NB4 (cell line): ENCODE data around the gene OR4M2.
"Not testable (repeated sequence)": the region's sequence is repeated elsewhere in the genome, so short reads cannot be mapped to it uniquely, and the experiment has no call there.

Experiments used
- DNase-seq: peaks from one replicate; pipeline ENCODE4 v3.0.0; 2010; ENCODE audit warnings: low read depth
- H3K4me3 ChIP-seq: one replicate; pipeline ENCODE4 v1.5.1; 2011; ENCODE audit warnings: mild to moderate bottlenecking, low read depth, low read length, moderate library complexity

Gene OR4M2, protein sequence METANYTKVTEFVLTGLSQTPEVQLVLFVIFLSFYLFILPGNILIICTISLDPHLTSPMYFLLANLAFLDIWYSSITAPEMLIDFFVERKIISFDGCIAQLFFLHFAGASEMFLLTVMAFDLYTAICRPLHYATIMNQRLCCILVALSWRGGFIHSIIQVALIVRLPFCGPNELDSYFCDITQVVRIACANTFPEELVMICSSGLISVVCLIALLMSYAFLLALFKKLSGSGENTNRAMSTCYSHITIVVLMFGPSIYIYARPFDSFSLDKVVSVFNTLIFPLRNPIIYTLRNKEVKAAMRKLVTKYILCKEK

DNA sequence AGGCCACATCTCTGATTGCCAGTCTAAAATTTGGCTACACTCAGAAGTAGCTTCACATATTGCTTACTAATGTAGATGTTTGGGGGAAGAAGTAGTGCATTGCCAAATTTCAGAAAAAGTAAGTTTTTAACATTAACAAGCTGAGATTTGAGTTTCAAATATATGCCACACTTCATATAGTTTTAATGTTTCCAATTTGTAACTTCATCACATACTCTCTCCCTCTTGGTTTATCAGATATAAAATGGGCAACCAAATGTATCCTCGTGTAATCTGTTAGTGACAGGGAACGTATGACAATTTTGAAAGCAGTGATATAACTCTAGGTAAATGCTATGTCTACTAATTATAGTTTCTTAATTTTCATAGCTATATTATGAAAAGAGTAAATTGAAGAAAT is at the start of gene OR4M2:
Gene OR4M2 (plus strand): TSS at position 301 of the 400 bp plus-strand sequence. CDS start 98 bp downstream, at position 399.
- not testable (repeated sequence) for H3K4me3 ChIP-seq, DNase-seq

DNA sequence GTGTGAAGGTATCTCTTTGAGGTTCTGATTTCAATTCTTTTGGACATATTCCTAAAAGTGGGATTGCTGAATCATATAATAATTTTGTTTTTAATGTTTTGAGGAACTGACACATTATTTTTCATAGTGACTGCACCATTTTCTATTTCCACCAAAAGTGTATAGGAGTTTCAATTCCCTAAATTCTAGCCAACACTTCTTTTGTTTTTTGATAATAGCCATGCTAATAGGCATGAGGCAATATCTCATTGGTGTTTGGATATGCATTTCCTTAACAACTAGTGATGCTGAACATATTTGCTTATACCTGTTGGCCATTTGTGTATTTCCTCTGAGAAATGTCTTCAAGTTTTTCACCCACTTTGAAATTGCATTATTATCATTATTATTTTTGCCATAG is 11.1 kb upstream of the OR4M2 start:
- H3K4me3 ChIP-seq, DNase-seq: not testable (repeated sequence)

DNA sequence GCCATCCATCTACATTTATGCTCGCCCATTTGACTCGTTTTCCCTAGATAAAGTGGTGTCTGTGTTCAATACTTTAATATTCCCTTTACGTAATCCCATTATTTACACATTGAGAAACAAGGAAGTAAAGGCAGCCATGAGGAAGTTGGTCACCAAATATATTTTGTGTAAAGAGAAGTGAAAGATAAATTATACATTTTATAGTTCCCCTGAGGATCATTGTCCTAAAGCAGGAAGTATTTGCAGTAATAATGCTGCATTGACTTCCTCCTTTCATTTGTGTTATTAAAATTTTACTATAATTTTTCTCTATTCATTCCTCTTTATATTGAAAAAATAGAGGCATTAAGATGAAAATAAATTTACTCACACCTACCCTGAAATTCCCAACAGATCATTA is 1.1 kb downstream of the OR4M2 start:
- H3K4me3 ChIP-seq, DNase-seq: not testable (repeated sequence)

DNA sequence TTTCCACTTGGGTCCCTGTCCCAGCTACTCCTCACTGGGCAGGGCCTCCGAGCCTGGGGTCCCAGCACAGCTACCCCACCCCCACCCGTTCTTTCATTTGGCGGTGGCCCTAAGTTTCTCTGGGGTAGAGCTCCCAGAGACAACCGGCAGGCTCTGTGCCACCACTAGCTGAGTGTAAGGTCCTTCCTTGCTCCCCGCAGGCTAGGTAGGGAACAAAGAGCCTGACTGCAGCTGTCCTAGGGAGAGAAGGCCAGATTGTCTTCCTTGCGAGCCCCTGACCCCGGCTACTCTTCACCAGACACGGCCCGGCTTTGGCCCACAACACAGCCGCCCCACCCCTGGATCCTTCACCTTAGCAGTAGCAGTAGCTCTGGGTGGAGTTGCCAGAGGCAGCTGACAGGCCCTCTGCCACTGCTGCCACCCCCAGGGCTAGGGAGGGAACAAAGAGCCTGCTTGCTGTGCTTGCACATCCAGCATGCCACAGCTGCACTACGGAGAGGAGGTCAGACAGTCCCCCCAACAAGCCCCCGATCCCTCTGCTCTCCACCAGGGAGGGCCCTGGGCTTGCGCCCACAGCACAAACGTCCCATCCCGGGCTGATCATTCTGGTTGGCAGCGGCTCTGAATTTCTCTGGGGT is 18.4 kb downstream of the OR4M2 start:
- not testable (repeated sequence) for DNase-seq, H3K4me3 ChIP-seq

DNA sequence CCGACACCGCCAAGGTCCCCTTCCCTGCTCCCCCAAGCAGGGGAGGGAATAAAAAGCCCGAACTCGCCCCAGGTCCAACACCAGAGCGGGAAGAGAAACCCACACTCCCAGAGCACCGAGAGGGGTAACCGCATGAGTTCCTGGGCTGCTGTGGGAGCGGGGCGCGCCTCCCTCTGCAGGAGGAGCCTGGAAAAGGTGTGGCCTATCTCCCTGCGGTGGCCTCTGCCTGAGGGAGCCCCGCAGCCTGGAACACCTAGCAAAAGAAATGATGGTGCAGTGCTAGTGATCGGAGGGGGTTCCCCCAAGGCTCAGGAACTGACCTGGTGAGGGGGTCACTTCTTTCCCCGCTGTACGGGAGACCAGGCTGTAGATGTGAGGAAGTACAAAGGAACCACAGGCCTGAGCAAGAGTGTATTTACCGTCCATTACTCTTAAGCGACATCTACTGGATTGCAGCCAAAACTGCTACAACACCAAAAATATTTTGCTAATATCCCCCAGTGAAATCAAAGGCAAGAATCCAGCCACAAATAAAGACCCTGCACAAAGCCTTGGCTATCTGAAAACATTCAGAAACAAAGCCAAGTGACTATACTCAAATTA is 19.1 kb downstream of the OR4M2 start:
- not testable (repeated sequence) for H3K4me3 ChIP-seq, DNase-seq

DNA sequence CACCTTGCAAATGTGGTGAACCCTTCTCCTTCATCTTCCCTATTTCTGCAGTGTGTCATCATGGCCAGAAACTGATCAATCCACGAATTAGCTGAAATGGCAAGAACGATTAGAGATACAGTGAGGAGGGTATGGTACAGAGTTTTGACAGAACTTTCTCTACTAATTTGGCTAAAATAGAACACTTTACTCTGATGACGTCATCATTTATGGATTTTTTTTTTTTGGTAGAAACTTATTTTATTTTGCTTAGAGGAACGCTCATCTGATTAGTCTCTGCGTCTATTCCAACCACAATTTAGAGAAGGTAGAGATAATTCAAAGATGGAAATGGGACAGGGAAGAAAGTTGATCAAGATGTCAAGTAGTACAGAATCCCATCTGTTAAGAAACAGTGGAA is 41.7 kb downstream of the OR4M2 start:
- not testable (repeated sequence) for DNase-seq, H3K4me3 ChIP-seq
